SW480 (cell line): ENCODE results near the gene FOXO1.

Source experiments
- DNase-seq: peaks from one replicate; pipeline ENCODE4 v3.0.0-alpha.2; 2016; ENCODE audit warnings: low spot score

The FOXO1 gene

DNA sequence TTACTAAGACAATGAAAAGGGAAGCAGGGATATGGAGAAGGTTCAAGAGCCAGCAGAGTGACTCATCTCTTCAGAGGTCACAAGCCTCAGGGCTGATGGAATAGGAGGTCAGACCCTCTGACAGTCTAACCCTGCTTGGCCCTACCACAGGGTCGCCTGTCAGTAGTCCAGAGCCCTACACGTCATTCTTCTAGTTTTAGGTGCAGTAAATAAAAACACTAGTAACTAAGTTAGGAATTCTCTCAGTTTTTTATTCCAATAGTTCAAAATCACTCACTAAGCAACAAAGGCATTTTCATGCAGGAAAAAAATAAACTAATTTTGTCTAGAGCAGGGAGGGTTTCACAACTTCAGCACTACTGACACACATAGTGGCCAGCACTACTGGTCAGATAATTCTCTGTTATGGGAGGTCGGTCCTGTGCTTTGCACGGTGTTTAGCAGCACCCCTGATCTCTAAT, 27.2 kb downstream of the FOXO1 start:
- DNase-seq: no peak

GRCh38 chr13:40637643-40638042, 28.8 kb downstream of the FOXO1 start:
- no peak for DNase-seq

DNA sequence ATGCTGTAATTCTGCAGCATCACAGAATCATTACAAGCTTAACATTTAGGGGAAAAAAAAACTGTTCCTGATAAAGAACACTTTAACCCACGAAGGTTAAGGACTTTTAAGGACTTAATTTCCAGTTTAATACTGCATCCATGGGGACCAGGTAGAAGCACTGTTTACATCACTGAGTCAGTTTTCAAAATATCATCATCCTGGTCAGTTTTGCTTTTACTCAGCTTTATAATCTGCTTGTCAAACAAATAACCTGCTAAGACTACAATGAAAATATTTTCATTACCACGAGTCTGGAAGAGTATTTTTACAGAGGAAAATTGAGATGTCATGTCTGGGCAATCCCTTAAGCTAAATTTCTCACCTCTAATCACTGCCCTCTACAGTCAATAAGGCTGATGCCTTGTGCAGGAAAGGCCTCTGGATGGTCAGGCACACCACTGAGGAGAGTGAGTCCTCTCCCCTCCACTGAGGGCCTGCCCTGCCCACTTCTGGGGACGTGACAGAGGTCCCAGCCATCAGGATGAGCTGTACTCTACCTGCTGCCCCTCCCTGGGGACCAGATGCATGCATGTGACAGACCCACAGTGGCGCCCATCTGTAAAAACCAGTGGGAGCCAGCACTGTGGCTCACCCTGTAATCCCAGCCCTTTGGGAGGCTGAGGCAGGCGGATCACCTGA, 31.0 kb downstream of the FOXO1 start:
- DNase-seq: no peak

GRCh38 chr13:40632915-40633314, 33.5 kb downstream of the FOXO1 start:
- no peak for DNase-seq

GRCh38 chr13:40631605-40632004, 34.8 kb downstream of the FOXO1 start:
- DNase-seq: no peak

DNA sequence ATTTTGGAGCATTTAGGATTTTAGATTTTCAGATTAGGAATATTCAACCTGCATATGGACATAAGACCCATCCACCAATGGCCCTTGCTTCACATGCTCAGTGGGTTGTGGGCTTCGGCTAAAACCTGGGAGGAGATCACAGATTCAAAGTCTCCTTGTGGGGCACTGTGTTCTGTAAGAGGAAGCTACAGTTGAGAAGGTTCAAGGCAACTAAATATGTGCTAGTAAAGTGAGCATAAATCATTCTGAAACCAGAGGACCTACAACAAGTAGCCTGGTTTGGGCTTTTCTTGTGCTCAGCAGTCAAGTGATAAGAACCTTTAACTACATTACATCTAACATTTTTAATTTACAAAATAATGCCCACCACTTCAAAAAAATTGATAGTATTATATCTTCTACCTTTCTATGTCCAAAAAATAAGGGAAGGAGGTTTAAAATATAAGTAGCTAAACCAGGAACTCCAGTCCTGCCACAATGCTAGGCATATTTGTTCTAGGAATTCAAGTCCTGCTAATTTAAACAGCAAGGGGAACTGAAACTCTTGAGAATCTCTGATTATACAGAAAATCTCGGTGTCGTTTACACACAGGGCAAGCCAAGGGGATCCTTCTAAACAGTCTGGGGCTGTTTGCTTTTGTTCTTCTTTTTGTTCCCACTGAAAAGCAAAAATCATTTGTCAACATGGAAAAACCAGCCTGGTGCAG, 36.6 kb downstream of the FOXO1 start:
- DNase-seq: no peak

- DNase-seq: no peak
Measured at GRCh38 chr13:40626977-40627376, 39.5 kb downstream of the FOXO1 start.

DNA sequence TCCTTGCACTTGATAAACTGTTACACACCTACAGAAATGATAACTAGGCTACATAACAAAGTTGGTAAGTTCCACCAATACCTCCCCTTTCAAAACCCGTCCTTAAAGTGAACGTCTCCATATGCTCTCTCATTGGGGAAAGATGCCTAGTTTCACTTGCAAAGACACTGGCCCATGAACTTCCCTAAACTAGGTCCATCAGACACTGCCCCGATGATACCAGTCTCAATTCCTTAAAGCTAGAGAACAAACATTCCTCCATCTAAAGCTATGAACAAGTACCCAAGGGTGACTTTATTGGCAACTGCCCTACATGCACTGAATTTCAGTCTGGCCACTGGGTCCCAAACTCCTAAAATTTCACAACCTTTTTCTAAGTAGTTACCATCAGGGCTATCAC, 39.9 kb downstream of the FOXO1 start:
- DNase-seq: no peak

- DNase-seq: no peak
Measured at GRCh38 chr13:40624986-40625385, 41.5 kb downstream of the FOXO1 start.

- DNase-seq: no peak
Measured at GRCh38 chr13:40624383-40624782, 42.1 kb downstream of the FOXO1 start.

DNA sequence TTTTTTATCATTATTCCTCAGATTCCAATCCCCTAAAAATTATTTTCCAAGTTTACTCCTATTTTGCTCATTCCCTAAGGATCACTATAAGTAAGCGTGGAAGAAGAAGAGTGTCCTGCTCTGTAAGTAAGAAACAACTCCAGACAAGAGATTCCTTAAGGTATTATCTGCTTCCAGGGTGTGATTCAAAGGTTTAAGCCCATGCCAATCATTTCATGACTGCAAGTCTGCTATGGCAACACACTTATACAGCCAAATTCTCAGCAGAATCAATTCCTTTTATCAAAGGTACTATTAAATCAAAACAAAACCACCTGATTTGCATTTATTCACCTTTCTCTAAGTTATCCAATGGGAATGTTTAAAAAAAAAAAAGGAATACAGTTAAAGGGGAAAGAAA, 43.7 kb downstream of the FOXO1 start:
- DNase-seq: no peak

- no peak for DNase-seq
Measured at GRCh38 chr13:40622246-40622645, 44.2 kb downstream of the FOXO1 start.

GRCh38 chr13:40619479-40619814, 47.0 kb downstream of the FOXO1 start:
- DNase-seq: no peak

- DNase-seq: no peak
Measured at GRCh38 chr13:40618581-40619478, 47.6 kb downstream of the FOXO1 start.

DNA sequence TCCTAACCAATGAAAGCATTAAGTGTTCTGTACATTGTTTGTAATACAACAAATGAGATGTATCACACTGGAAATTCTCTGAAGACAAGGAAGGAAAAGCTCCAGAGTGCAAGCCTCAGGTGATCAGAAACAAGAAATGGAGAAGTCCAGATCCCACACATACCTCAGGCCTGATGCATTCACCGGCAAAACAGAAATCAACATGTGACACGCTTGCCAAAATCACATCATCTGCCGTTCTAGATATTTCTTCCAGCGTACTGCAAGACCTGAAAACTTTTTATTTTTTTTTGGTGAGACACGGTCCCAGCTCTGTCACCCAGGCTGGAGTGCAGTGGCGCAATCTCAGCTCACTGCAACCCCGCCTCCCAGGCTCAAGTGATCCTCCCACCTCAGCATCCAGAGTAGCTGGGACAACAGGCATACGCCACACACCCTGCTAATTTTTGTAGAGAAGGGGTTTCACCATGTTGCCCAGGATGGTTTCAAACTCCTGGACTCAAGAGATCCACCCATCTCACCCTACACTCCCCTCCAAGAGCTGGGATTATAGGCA, 48.6 kb downstream of the FOXO1 start:
- no peak for DNase-seq

- no peak for DNase-seq
Measured at GRCh38 chr13:40615619-40616018, 50.8 kb downstream of the FOXO1 start.

GRCh38 chr13:40613914-40614313, 52.5 kb downstream of the FOXO1 start:
- no peak for DNase-seq

GRCh38 chr13:40613192-40613818, 53.1 kb downstream of the FOXO1 start:
- DNase-seq: no peak

DNA sequence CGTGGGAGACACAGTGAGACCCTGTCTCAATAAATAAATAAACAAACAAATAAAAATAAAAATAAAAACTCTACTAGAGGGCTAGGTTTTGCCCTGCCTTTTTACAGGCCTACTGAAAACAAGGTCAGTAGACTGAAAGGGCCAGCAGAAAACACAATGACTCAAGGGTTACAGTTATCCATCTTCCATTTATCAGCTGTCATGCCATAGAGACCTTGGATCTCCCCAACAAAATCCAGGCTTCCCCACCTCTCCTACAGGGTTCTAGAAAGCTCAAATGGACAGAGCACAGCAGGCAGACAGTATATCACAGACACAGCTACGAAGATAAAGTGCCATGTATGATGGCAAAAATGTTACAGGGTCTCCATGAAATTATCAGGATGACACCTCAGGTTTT, 54.4 kb downstream of the FOXO1 start:
- DNase-seq: no peak

GRCh38 chr13:40611635-40612034, 54.8 kb downstream of the FOXO1 start:
- no peak for DNase-seq

DNA sequence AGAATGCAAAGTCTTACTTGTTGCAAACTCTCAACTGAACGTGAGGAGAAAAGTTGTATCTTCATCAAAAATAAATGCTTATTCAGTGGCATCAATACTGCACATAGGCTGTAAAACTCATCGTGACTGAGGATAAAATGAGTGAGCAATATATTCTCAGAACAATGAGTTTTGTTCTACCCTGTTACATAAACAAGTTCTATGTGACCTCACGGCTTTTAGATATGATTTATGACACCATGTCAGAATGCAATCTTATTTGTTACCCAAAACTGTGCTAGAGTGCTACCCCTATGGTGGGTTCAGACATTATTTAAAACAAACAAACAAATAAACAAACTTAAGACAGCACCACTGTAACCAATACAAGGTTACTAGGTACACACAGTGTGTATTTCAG, 55.4 kb downstream of the FOXO1 start:
- no peak for DNase-seq
